GM12878 (cell line): ENCODE results near the gene ME1. TPM values are rescaled to one million over a fixed set of nuclear protein-coding genes. Genes with fewer than 3 reads are reported as not detected.
A peak's percentile ranks its signal among the peaks of the same experiment; 100 is the strongest.

Experiments
- BACH1 ChIP-seq: fragments of 450-650 bp; IDR thresholded peaks from 2 replicates; pipeline ENCODE4 v1.6.1; 2017; ENCODE audit warnings: mild to moderate bottlenecking, borderline replicate concordance
- BCL3 ChIP-seq: IDR thresholded peaks from 2 replicates; pipeline ENCODE4 v1.6.1; 2011; ENCODE audit warnings: borderline replicate concordance, low read depth, mild to moderate bottlenecking, moderate library complexity, low read length; ENCODE audit not compliant: insufficient read depth, poor library complexity, severe bottlenecking
- CBFB ChIP-seq: IDR thresholded peaks from 2 replicates; pipeline ENCODE4 v1.6.1; 2016; ENCODE audit warnings: antibody characterized with exemption, low read depth
- DPF2 ChIP-seq: fragments of 450-650 bp; IDR thresholded peaks from 2 replicates; pipeline ENCODE4 v1.6.1; 2017; ENCODE audit warnings: mild to moderate bottlenecking
- IKZF2 ChIP-seq, 2 experiments: fragments of 450-650 bp; IDR thresholded peaks; 2 replicates each; pipeline ENCODE4 v1.6.1; 2017; ENCODE audit warnings: mild to moderate bottlenecking in 2 of 2, moderate library complexity in 2 of 2
- JUNB ChIP-seq: IDR thresholded peaks from 2 replicates; pipeline ENCODE4 v1.6.1; 2016; ENCODE audit warnings: antibody characterized with exemption, mild to moderate bottlenecking
- NFIC ChIP-seq: IDR thresholded peaks from 2 replicates; pipeline ENCODE4 v1.6.1; 2012; ENCODE audit warnings: low read depth, mild to moderate bottlenecking, inconsistent platforms, low read length, moderate library complexity
- NR2F1 ChIP-seq: fragments of 450-650 bp; conservative IDR thresholded peaks from 2 replicates; pipeline ENCODE4 v1.6.1; 2017; ENCODE audit warnings: mild to moderate bottlenecking
- PML ChIP-seq: IDR thresholded peaks from 2 replicates; pipeline ENCODE4 v1.6.1; 2012; ENCODE audit warnings: low read length, inconsistent platforms
- RB1 ChIP-seq: fragments of 450-650 bp; formaldehyde crosslinking; IDR thresholded peaks from 2 replicates; pipeline ENCODE4 v1.6.1; 2017; ENCODE audit warnings: mild to moderate bottlenecking, borderline replicate concordance
- RBBP5 ChIP-seq: fragments of 200-600 bp; sonication (generic); conservative IDR thresholded peaks from 2 replicates; pipeline ENCODE4 v1.6.1; 2016
- SIX5 ChIP-seq: IDR thresholded peaks from 2 replicates; pipeline ENCODE4 v1.6.1; 2011; ENCODE audit warnings: mild to moderate bottlenecking, low read depth, low read length, moderate library complexity; ENCODE audit not compliant: severe bottlenecking
- SKIL ChIP-seq: fragments of 450-650 bp; IDR thresholded peaks from 2 replicates; pipeline ENCODE4 v1.6.1; 2017; ENCODE audit warnings: mild to moderate bottlenecking, low read depth, inconsistent platforms; ENCODE audit not compliant: poor library complexity, severe bottlenecking
- SMARCA5 ChIP-seq: fragments of 450-650 bp; IDR thresholded peaks from 2 replicates; pipeline ENCODE4 v1.6.1; 2017; ENCODE audit warnings: mild to moderate bottlenecking
- SREBF2 ChIP-seq: IDR thresholded peaks from 2 replicates; pipeline ENCODE4 v1.6.1; 2012; ENCODE audit warnings: mild to moderate bottlenecking, low read length
- STAT3 ChIP-seq: IDR thresholded peaks from 2 replicates; pipeline ENCODE4 v1.6.1; 2011; ENCODE audit warnings: low read depth, low read length, improper control_type of control experiment
- SUZ12 ChIP-seq: fragments of 200-600 bp; sonication (generic); IDR thresholded peaks from one replicate; pipeline ENCODE4 v1.6.1; 2018; ENCODE audit warnings: antibody characterized with exemption, mild to moderate bottlenecking; ENCODE audit not compliant: unreplicated experiment
- YBX1 ChIP-seq: fragments of 450-650 bp; IDR thresholded peaks from 2 replicates; pipeline ENCODE4 v1.6.1; 2016; ENCODE audit warnings: antibody characterized with exemption
- ZBED1 ChIP-seq: IDR thresholded peaks from 2 replicates; pipeline ENCODE4 v1.6.1; 2016; ENCODE audit warnings: borderline replicate concordance
- ZZZ3 ChIP-seq: IDR thresholded peaks from 2 replicates; pipeline ENCODE4 v1.6.1; 2011; ENCODE audit warnings: low read depth; ENCODE audit not compliant: control insufficient read depth, insufficient read length
- polyA plus RNA-seq, 11 experiments: library from polyadenylated mRNA; depleted of rRNA in 4 of 11; unstranded in 6 of 11; stranded (reverse) in 5 of 11; fragments of >200 nt; fragmentation: Nextera tagmentation in 4 of 11; fragmentation: Illumina TruSeq in 1 of 11; extraction: Ambion mirVana in 4 of 11; extraction: Trizol in 1 of 11; gene quantifications; 1 replicate in 1 of 11; 2 replicates in 10 of 11; pipeline versions ENCODE4 v1.2.1 to v1.2.3, GENCODE V29; 2011 to 2016; ENCODE audit warnings: inconsistent platforms in 2 of 11, missing spikeins in 2 of 11, low read depth in 1 of 11
- total RNA-seq, 4 experiments: library from RNA; depleted of rRNA in 3 of 4; stranded (reverse); fragments of >200 nt in 3 of 4; fragmentation: Illumina TruSeq in 1 of 4; extraction: Trizol in 1 of 4; gene quantifications; 2 replicates each; pipeline versions ENCODE4 v1.2.1 to v1.2.3, GENCODE V29; 2013 to 2021
- TF ChIP-seq, protein P1 (sequence below): IDR thresholded peaks from 2 replicates; pipeline ENCODE4 v1.6.1; 2012; ENCODE audit warnings: low read length, inconsistent platforms
- TF ChIP-seq, protein P2 (sequence below): IDR thresholded peaks from 2 replicates; pipeline ENCODE4 v1.6.1; 2012; ENCODE audit warnings: mild to moderate bottlenecking, low read depth, low read length
- TF ChIP-seq, protein P3 (sequence below): IDR thresholded peaks from 2 replicates; pipeline ENCODE4 v1.6.1; 2012; ENCODE audit warnings: low read depth, low read length, improper control_type of control experiment

ME1 gene
- total and polyA plus RNA-seq, 10 of the 15 experiments (the other 5 are each of a cell fraction or from before 2014, with no cell fraction given) = 3.6 to 11.8 (median 8.4) TPM

GRCh38 chr6:83270971-83271719 lies 159.7 kb downstream of the ME1 start (continued):
- TF ChIP-seq CBFB = peak; percentile 52; the same call in 1 of the 2 replicates
- no peak for TF ChIP-seq ZZZ3
- no peak for TF ChIP-seq RBBP5
- no peak for TF ChIP-seq RB1
- TF ChIP-seq BCL3 = no peak
- no peak for TF ChIP-seq ZBED1
- no peak for TF ChIP-seq PML
- TF ChIP-seq SIX5 = no peak
- TF ChIP-seq, protein P1, sequence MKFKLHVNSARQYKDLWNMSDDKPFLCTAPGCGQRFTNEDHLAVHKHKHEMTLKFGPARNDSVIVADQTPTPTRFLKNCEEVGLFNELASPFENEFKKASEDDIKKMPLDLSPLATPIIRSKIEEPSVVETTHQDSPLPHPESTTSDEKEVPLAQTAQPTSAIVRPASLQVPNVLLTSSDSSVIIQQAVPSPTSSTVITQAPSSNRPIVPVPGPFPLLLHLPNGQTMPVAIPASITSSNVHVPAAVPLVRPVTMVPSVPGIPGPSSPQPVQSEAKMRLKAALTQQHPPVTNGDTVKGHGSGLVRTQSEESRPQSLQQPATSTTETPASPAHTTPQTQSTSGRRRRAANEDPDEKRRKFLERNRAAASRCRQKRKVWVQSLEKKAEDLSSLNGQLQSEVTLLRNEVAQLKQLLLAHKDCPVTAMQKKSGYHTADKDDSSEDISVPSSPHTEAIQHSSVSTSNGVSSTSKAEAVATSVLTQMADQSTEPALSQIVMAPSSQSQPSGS = peak; percentile 52
- TF ChIP-seq SREBF2 = no peak
- TF ChIP-seq STAT3 = no peak
- peak in 1 of 2 experiments; percentile 51; a peak in 1 of 4 replicates for TF ChIP-seq IKZF2 (IDR thresholded peaks at IDR 0.05)
- TF ChIP-seq, protein P2, sequence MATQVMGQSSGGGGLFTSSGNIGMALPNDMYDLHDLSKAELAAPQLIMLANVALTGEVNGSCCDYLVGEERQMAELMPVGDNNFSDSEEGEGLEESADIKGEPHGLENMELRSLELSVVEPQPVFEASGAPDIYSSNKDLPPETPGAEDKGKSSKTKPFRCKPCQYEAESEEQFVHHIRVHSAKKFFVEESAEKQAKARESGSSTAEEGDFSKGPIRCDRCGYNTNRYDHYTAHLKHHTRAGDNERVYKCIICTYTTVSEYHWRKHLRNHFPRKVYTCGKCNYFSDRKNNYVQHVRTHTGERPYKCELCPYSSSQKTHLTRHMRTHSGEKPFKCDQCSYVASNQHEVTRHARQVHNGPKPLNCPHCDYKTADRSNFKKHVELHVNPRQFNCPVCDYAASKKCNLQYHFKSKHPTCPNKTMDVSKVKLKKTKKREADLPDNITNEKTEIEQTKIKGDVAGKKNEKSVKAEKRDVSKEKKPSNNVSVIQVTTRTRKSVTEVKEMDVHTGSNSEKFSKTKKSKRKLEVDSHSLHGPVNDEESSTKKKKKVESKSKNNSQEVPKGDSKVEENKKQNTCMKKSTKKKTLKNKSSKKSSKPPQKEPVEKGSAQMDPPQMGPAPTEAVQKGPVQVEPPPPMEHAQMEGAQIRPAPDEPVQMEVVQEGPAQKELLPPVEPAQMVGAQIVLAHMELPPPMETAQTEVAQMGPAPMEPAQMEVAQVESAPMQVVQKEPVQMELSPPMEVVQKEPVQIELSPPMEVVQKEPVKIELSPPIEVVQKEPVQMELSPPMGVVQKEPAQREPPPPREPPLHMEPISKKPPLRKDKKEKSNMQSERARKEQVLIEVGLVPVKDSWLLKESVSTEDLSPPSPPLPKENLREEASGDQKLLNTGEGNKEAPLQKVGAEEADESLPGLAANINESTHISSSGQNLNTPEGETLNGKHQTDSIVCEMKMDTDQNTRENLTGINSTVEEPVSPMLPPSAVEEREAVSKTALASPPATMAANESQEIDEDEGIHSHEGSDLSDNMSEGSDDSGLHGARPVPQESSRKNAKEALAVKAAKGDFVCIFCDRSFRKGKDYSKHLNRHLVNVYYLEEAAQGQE = no peak
- no peak for TF ChIP-seq YBX1
- 0 out of 2 replicates have a peak, but pooled peaks have one; percentile 18 for TF ChIP-seq DPF2
- peak; percentile 87 for TF ChIP-seq JUNB
- no peak for TF ChIP-seq SMARCA5
- TF ChIP-seq SKIL = no peak
- TF ChIP-seq SUZ12 = no peak
- no peak for TF ChIP-seq BACH1
- TF ChIP-seq, protein P3, sequence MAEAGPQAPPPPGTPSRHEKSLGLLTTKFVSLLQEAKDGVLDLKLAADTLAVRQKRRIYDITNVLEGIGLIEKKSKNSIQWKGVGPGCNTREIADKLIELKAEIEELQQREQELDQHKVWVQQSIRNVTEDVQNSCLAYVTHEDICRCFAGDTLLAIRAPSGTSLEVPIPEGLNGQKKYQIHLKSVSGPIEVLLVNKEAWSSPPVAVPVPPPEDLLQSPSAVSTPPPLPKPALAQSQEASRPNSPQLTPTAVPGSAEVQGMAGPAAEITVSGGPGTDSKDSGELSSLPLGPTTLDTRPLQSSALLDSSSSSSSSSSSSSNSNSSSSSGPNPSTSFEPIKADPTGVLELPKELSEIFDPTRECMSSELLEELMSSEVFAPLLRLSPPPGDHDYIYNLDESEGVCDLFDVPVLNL = no peak
- peak; percentile 71; the same call in 1 of the 2 replicates for TF ChIP-seq NFIC
- no peak for TF ChIP-seq NR2F1
